ENCODE results near the gene GLT8D2. TPM values are rescaled to one million over a fixed set of nuclear protein-coding genes. Genes with fewer than 3 reads are reported as not detected.

The GLT8D2 gene
- total and polyA plus RNA-seq, 2 of the 13 experiments (the other 11 are each of a cell fraction or from before 2014, with no cell fraction given): not detected

- FAIRE-seq: no peak
- Histone ChIP-seq H3K9ac (ENCODE audit: insufficient read depth, low read depth, low read length) (no peak overlapping the region), H3K9me3 (ENCODE audit: low read length) (no peaks in the 10 kb centered on the region), H3K27me3 (ENCODE audit: control insufficient read depth in 1 of 2, insufficient read depth in 2 of 2, low read length in 2 of 2) (no peaks in the 10 kb centered on the region), H3K4me2 (ENCODE audit: low read depth, low read length) (no peak overlapping the region), H3K4me3 (replicated peaks in 1 of 3; ENCODE audit: insufficient read depth in 1 of 3, low read depth in 2 of 3, low read length in 3 of 3) (no peak overlapping the region), H4K20me1 (ENCODE audit: insufficient read depth, low read length) (no peaks in the 10 kb centered on the region), H3K79me2 (ENCODE audit: insufficient read depth, low read length) (no peaks in the 10 kb centered on the region), H2AFZ (ENCODE audit: low read length) (no peak overlapping the region), H3K36me3 (replicated peaks in 1 of 2; ENCODE audit: control insufficient read depth in 1 of 2, insufficient read depth in 2 of 2, low read length in 2 of 2) (no peaks in the 10 kb centered on the region), H3K27ac (ENCODE audit: extremely low read length, insufficient read depth, low read length) (no peak overlapping the region), H3K4me1 (ENCODE audit: insufficient read depth, low read length) (no peaks in the 10 kb centered on the region)
- no peak for DNase-seq (ENCODE audit: low spot score)
- in situ Hi-C loops (cut with HindIII; ENCODE audit: extremely low pct_ligation_motif_present, low pct_unique_long_range_greater_than_20kb): no loop called here
- ATAC-seq: no peak
- WGBS (ENCODE audit: low lambda C conversion rate): 100% methylated on average over 2 of the region's 2 CpGs
- ChIA-PET CTCF (ENCODE audit: low intra/inter-chr PET ratio, low total read pairs) (no interaction called here), POLR2A (no interaction called here)
- BruUV-seq (replicated peaks): no TSS peak
- intact Hi-C loops (cut with micrococcal nuclease; ENCODE audit: unreplicated experiment): no loop called here
- TF ChIP-seq SNAPC4 (CRISPR knock-in tag; IDR thresholded peaks at IDR 0.05): no peak
- TF ChIP-seq ZNF556 (CRISPR knock-in tag; IDR thresholded peaks at IDR 0.05; ENCODE audit: borderline replicate concordance): no peak
- TF ChIP-seq, protein P1, sequence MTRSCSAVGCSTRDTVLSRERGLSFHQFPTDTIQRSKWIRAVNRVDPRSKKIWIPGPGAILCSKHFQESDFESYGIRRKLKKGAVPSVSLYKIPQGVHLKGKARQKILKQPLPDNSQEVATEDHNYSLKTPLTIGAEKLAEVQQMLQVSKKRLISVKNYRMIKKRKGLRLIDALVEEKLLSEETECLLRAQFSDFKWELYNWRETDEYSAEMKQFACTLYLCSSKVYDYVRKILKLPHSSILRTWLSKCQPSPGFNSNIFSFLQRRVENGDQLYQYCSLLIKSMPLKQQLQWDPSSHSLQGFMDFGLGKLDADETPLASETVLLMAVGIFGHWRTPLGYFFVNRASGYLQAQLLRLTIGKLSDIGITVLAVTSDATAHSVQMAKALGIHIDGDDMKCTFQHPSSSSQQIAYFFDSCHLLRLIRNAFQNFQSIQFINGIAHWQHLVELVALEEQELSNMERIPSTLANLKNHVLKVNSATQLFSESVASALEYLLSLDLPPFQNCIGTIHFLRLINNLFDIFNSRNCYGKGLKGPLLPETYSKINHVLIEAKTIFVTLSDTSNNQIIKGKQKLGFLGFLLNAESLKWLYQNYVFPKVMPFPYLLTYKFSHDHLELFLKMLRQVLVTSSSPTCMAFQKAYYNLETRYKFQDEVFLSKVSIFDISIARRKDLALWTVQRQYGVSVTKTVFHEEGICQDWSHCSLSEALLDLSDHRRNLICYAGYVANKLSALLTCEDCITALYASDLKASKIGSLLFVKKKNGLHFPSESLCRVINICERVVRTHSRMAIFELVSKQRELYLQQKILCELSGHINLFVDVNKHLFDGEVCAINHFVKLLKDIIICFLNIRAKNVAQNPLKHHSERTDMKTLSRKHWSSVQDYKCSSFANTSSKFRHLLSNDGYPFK (CRISPR knock-in tag; IDR thresholded peaks at IDR 0.05; ENCODE audit: borderline replicate concordance): no peak
- TF ChIP-seq ZBTB20 (CRISPR knock-in tag; IDR thresholded peaks at IDR 0.05; ENCODE audit: borderline replicate concordance, low read depth): no peak
- no peak for TF ChIP-seq ZKSCAN1 (IDR thresholded peaks at IDR 0.05; ENCODE audit: low read length)
- no peak for TF ChIP-seq POLR2G (IDR thresholded peaks at IDR 0.05; ENCODE audit: low read depth, low read length)
- TF ChIP-seq SCMH1 (CRISPR knock-in tag; IDR thresholded peaks at IDR 0.05; ENCODE audit: borderline replicate concordance): no peak
- no peak for TF ChIP-seq POGK (CRISPR knock-in tag; conservative IDR thresholded peaks at IDR 0.05)
- TF ChIP-seq DNMT1 (CRISPR knock-in tag; IDR thresholded peaks at IDR 0.05): no peak
- TF ChIP-seq NPAS2 (CRISPR knock-in tag; IDR thresholded peaks at IDR 0.05; ENCODE audit: borderline replicate concordance): no peak
- TF ChIP-seq NFRKB (IDR thresholded peaks at IDR 0.05): no peak
- TF ChIP-seq RAD21 (CRISPR knock-in tag; IDR thresholded peaks at IDR 0.05): no peak
Observed at GRCh38 chr12:104072099-104072498, 22.1 kb upstream of the GLT8D2 start.
